Measurements from ENCODE around the gene SUV39H2.
"Not testable (repeated sequence)": the region's sequence is repeated elsewhere in the genome, so short reads cannot be mapped to it uniquely, and the experiment has no call there.

The SUV39H2 gene

DNA sequence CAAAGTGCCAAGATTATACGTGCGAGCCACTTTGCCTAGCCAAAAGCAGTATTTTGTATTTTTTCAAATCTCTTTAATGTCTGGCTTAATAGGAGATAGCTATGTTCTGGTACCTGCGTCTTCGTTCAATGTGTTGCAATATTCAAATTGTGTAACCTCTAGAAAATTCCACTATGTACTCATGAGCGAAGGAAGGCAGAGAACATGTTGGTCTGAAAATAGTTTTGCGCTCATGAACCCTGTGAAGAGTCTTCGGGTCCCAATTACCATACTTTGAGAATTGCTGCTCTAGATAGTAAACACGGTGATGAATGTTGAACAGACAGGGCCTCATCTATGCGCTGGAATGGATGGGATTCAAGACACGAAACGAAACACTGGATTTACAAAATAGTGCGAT, 2.7 kb upstream of the SUV39H2 start:
- no peak for DNase-seq (ENCODE audit: low read depth)

GRCh38 chr10:14876764-14877163, 1.9 kb upstream of the SUV39H2 start:
- no peak for DNase-seq (ENCODE audit: low read depth)

DNA sequence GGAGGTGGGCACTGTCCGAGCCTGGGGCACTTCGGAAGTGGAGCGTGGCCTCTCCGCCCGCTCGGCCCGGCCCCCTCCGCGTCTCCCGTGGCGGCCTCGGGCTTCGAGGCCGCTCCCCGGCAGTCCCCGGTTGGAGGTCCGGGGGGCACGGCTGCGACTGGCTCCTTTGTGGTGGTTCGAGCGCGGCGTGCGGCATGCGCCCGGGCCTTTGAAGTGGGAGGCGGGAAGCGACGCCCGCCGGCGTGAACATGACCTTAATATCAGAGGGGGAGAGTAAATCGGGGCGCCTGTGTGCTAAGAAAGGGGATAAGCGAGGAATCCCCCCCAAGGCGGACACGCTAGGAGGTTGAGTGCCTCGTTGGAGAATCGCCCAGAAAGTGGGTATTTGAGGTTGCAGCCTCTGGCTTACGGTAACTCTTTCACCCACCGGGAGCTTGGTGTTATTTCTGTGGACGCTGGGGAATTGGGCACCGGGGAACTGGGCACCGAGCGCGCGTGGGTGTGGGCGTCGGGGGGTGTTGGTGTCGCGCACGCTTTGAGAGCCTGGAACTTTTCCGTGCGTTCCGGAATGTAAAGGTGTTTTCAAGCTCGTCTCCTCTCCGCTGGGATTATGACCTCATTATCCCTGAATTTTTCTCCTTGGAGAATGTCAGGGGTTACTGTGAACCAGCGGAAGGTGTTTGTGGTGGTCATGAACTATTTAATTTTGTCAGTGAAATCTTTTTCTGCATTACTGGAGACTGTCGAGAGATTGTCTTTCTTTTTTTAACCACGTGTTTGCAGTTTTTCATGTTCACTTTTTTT, 660 bp downstream of the SUV39H2 start:
- no peak for DNase-seq (ENCODE audit: low read depth)

DNA sequence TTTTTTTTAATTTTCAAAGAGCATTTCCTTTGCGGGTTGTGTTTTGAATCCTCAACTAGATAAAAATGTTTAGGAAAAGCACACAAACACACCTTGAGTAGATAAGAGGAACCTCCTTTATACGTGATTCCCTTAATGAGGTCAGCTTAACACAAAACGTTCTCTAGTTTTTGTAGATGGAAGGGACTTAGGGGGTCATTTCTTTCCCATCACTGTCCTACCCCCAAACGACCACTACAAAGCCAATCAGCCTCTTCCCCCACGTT, 1.2 kb downstream of the SUV39H2 start:
- no peak for DNase-seq (ENCODE audit: low read depth)

- DNase-seq (ENCODE audit: low read depth), result no peak
Observed at GRCh38 chr10:14880229-14880628, 1.6 kb downstream of the SUV39H2 start.

GRCh38 chr10:14884082-14884481, 5.4 kb downstream of the SUV39H2 start:
- no peak for DNase-seq (ENCODE audit: low read depth)

DNA sequence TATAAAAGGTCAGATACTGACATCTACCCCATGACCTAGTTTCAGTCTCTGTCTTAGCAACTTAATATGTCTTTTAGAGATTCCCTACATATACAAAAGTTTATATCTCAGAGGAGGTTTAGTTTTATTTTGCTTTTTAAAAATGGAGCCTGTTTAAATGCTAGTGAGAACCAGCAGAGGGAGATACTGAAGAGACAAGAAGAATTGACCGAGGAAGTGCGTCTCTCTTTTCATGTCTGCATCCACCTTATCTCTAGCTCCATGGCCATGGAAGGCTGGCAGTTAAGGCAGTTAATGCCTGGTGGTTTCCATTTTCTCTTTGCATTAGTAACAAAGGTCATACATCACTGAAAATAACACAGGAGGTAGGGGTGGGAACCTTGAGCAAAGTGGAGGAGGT, 10.7 kb downstream of the SUV39H2 start:
- no peak for DNase-seq (ENCODE audit: low read depth)

- DNase-seq (ENCODE audit: low read depth), result no peak
Observed at GRCh38 chr10:14891151-14891550, 12.5 kb downstream of the SUV39H2 start.

DNA sequence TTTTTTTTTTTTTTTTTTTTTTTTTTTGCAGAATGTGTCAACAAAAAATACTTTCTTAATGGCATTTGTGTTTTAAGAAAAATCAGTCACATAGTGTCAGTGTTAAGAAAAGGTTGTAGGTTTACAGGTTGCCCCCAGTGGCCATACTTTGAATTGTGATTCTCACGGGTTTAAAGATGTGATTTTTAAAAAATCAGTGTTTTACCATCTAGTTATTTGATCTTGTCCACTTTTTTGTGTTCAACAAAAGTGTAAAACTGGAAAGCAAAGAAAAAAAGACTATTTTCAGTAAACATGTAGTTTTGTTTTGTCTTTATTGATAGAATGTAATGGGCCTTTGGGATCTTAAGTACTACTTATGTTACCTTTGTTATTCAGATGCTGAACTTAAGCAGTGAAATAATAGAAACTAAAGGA, 25.7 kb downstream of the SUV39H2 start:
- no peak for DNase-seq (ENCODE audit: low read depth)

- DNase-seq (ENCODE audit: low read depth), result no peak
Observed at GRCh38 chr10:14904864-14905263, 26.2 kb downstream of the SUV39H2 start.

GRCh38 chr10:14905890-14906289, 27.2 kb downstream of the SUV39H2 start:
- no peak for DNase-seq (ENCODE audit: low read depth)

DNA sequence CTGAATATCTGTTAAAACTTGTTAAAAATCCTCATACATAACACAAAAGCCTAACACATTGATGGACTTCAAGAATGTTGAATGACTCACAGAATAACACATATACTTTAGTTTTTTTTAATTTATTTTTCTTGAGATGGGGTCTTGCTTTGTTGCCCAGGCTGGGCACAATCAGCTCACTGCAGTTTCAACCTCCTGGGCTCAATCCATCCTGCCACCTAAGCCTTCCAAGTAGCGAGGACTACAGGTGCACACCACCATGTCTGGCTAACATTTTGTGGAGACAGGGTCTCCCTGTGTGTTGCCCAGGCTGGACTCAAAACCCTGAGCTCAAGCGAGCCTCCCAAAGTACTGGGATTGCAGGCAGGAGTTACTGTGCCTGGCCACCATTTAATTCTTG, 28.1 kb downstream of the SUV39H2 start:
- DNase-seq (ENCODE audit: low read depth), result no peak

DNA sequence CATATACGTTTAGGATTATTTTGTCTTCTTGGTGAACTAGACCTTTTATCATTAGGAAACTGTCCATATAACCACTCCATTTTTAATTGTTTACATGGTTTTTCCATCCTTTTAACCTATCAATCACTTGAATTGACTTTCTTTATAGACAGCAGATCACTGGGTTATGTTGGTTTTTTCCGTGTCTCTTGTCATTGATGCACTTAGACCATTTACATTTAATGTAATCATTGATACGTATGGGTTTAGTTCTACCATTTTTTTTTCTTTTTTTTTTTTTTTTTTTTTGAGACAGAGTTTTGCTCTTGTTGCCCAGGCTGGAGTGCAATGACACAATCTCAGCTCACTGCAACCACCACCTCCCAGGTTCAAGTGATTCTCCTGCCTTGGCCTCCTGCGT, 28.9 kb downstream of the SUV39H2 start:
- DNase-seq (ENCODE audit: low read depth), result not testable (repeated sequence)

DNA sequence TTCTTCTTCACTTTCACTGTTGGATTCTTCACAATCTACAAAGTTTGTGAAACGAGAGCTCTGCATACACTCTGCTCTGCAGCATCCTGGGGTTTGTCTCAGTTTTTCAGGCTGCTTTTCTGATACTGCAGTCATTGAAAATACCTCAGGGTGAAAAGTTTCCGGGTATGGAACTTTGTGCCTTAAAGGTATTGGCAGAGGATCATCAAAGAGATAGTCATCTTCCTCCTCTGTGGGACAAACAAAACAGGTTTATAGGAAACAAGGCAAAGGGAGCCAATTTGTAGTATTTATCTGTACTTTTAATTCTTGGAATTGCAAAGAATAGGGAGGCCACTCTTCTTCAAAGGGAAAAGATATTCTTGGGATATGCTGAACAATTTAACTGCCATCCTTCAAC, 30.4 kb downstream of the SUV39H2 start:
- DNase-seq (ENCODE audit: low read depth), result no peak

- no peak for DNase-seq (ENCODE audit: low read depth)
Observed at GRCh38 chr10:14910953-14911352, 32.3 kb downstream of the SUV39H2 start.

DNA sequence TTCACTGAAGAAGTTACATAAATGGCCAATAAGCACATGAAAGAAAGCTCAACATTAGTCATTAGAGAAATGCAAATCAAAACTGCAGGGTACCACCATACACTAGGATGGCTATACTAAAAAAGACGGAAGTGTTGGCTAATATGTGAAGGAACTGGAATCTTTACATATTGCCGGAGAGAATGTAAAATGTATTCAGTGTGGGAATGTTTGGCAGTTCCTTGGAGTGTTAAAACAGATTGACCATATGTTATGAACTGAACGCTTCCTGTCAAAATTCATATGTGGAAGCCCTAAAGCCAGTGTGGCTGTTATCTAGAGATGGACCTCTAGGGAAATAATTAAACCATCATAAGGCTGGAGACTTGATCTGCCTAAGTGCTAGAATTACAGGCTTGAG, 33.1 kb downstream of the SUV39H2 start:
- no peak for DNase-seq (ENCODE audit: low read depth)

DNA sequence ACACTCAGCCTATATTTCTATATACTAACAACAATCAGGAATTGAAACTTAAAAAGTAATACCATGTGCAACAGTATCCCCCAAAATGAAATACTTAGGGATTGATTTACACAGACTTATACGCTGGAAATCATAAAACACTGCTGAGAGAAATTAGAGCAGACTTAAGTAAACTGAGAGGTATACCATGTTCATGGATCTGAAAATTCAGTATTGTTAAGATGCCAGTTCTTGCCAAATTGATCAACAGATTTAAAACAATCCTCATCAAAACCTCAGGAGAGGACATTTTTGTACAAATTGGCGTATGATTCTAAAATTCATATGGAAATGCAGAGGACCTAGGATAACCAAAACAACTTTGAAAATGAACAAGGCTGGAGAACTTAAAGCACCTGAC, 37.9 kb downstream of the SUV39H2 start:
- no peak for DNase-seq (ENCODE audit: low read depth)

DNA sequence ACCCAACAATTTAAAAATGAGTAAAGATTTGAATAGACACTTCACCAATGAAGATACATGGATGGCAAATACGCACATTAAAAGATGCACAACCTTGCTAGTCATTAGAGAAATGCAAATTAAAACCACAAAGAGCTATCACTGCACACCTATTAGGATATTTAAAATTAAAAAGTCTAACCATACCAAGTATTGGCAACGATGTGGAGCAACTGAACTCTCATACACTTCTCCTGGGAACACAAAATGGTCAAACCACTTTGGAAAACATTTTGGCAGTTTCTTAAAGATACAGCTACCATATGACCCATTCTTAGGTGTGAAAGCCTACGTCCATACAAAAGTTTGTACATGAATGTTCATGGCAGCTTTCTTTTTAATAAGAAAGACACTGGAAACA, 39.2 kb downstream of the SUV39H2 start:
- DNase-seq (ENCODE audit: low read depth), result no peak

DNA sequence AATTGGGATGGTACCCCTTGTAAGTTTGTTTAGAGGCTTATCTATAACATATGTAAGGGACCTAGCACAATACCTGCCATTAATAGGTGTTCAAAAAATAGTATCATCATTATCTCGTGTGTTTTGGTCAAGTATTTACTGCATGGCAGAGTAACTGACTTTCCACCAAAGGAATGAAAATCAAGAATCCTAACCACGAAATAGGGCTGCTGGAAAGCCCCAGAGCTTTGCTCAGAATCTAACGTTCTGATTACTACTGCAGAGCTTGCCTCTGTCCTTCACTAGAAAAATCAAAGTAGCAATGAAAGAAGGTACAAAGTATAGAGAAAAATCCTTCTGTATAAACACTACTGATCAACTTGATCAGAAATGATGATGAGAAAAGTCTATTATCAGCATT, 40.3 kb downstream of the SUV39H2 start:
- no peak for DNase-seq (ENCODE audit: low read depth)

DNA sequence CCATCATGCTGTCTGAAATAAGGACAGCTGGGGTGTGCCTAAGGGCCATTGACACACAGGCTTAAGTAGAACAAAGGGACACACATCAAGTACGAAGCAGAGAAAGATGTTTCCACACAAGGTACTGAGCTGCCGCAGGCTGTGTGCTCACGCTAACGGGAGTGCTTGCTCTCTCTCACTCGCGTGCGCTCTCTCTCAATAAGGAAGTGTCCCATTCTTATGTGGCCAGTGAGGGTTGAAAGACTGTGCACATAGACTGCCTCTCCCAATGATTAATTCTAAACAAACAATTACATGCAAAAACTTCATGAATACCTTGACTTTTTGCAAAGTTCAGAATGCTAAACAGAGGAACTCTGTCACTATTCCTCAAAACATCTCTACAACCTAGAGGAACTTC, 45.3 kb downstream of the SUV39H2 start:
- DNase-seq (ENCODE audit: low read depth), result no peak

GRCh38 chr10:14925268-14925667, 46.6 kb downstream of the SUV39H2 start:
- no peak for DNase-seq (ENCODE audit: low read depth)

- DNase-seq (ENCODE audit: low read depth), result no peak
Observed at GRCh38 chr10:14926061-14926470, 47.4 kb downstream of the SUV39H2 start.

- DNase-seq (ENCODE audit: low read depth), result no peak
Observed at GRCh38 chr10:14926722-14927416, 48.2 kb downstream of the SUV39H2 start.

- DNase-seq (ENCODE audit: low read depth), result no peak
Observed at GRCh38 chr10:14930610-14931009, 51.9 kb downstream of the SUV39H2 start.

Measured in stimulated activated CD8-positive, alpha-beta memory T cell treated with anti-CD3 and anti-CD28 coated beads, Interleukin-12 subunit alpha, Interleukin-12 subunit beta, amount 100 ng/mL, for 1 hour (primary cell).